GM19467 (cell line): ENCODE data around the gene HMSD.
A peak's percentile ranks its signal among the peaks of the same experiment; 100 is the strongest.
"Not testable (repeated sequence)": the region's sequence is repeated elsewhere in the genome, so short reads cannot be mapped to it uniquely, and the experiment has no call there.

ENCODE experiments used
- ATAC-seq: cut with Tn5 transposase; IDR thresholded peaks from one replicate; pipeline ENCODE4 v1.9.1; 2021; ENCODE audit warnings: mild to moderate bottlenecking, moderate library complexity; ENCODE audit not compliant: unreplicated experiment

Gene HMSD, protein sequence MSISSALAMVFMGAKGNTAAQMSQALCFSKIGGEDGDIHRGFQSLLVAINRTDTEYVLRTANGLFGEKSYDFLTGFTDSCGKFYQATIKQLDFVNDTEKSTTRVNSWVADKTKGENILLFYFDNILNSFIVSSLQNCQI

GRCh38 chr18:63949068-63949737, at the start of gene HMSD:
Gene HMSD, plus strand, starts transcription at chr18:63949301. Its CDS starts 4,155 bp downstream, at chr18:63953456.
- ATAC-seq: peak; percentile 92

GRCh38 chr18:63903851-63904570, 45.1 kb upstream of the HMSD start:
- no peak for ATAC-seq

- no peak for ATAC-seq
These were observed 44.4 kb upstream of the HMSD start for GRCh38 chr18:63904694-63905093.

DNA sequence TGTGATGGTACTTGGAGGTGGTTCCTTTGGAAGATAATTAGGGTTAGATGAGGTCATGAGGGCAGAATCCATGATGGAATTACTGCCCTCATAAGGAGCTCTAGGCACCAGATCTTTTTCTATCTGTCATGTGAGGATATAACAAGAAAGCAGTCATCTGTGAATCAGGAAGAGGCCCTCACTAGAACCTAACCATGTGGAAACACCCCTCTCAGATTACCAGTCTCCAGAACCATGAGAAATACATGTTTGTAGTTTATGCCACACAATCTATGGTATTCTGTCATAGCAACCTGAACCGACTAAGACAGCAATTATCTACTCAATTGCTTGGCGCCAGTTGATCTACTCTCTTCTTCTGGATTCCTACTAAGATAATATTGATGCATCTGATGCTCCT, 43.7 kb upstream of the HMSD start:
- ATAC-seq: no peak

- no peak for ATAC-seq
These were observed 43.0 kb upstream of the HMSD start for GRCh38 chr18:63906056-63906455.

DNA sequence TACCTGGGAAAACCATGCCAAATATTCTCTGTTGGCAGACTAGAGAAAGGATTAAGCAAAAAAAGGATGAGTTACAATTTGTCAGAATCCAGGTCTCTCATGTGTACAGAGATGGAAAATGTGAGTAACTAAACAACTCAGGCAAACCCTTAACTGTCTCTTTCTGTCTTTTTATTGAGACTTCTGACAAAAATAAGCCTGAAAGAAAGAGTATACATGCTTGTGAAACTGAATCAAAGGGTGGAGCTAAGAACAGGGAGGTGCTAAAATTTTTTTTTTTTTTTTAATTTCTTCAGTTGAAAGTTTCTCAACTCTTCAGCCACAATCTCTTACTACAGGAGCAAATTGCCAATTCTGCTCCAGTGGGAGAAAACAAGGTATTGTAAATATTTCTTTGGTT, 41.4 kb upstream of the HMSD start, which contains the start of gene SERPINB10:
SERPINB10 (plus strand) TSS at position 295 of the 400 bp plus-strand sequence. CDS start 7,553 bp downstream, outside the sequence.
- ATAC-seq: peak; percentile 52

DNA sequence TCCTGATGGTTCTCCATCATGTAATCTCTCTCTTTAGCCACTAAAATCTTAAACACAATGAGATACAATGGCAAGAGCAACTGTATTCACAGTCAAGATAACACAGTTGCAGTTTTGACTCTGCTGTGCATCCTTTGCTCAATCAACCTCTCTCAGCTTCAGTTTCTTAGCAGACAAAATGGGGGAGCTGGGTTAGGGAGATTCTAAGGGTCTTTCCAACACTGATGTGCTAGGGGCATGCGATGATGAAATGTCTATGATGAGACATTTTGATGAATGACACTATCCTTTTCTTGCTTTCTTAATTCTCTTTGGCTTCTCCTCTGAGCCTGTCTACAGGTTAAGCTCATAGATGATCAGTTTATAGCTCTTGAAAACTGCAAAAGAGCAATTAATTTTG, 40.2 kb upstream of the HMSD start:
- no peak for ATAC-seq

DNA sequence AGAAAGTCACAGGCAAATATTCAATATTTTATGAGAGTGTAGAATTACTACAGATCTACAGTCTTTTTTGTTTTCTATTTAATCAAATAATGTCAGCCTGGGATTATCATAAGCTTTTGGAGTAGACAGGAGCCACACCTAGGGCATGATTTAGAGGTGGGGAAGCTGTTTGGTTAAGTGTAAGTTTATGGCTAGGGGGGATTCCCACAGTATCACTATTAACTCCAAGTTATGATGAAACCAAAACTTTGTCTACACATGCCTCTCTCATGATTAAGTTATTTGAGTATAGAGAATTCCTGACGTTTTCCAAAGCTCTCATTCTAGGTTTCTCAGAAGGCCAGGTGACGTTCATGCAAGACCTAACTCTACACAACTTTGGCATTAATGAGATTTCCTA, 39.2 kb upstream of the HMSD start:
- peak; percentile 55 for ATAC-seq

GRCh38 chr18:63917817-63918216, 31.3 kb upstream of the HMSD start:
- ATAC-seq: no peak

- no peak for ATAC-seq
These were observed 27.1 kb upstream of the HMSD start for GRCh38 chr18:63922049-63922448.

DNA sequence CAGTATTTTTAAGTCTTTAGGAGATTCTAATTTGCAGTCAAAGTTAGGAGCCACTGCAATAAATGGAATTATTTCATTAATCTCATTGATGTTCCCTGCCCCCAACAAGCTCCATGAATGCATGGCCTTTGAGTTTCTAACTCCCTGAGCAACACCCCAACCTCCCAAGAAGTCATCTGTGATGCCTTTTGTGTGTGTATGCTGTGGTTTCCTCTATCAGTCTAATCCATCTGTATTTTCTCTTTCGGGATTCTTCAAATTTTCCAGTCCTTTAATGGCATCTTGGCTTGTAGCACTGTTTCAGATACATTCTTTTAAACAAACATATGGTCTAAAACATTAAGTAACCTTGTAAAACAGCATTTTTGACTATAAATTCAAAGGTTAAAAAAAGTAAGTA, 24.6 kb upstream of the HMSD start:
- ATAC-seq: no peak

DNA sequence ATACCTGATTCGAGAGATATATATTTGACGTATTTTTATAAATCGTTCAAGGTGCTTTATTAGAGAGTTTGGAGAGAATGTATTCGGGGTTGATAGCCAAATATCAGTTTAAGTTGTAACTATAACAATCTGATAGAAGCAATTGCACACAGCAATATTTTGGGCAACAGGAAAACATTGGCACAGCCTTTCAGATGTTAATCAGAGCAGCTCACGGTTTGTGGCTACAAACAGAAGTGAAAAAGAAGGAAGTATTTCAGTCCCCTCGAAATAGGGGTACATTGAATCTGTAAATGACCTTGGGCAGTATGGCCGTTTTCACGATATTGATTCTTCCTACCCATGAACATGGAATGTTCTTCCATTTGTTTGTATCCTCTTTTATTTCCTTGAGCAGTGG, 20.8 kb upstream of the HMSD start:
- ATAC-seq: no peak

DNA sequence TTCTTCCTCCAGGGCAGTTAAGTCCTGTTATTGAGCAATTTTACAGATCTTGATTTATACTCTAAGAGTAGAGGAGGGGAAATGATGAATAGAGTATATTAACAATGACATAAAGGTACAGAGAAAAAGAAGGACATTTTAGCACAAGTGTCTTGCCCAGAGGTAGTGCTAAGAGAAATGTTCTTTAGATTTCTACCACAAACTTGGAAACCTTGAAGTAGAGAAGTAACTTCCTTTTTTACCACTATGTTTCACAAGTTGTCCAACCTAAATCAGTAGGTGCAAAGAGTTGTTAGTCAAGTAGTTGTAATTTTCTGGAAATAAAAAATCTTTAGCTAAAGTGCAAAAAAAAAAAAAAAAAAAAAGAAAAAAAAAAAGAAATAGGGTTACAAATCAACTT, 19.7 kb upstream of the HMSD start:
- ATAC-seq: not testable (repeated sequence)

- no peak for ATAC-seq
These were observed 18.2 kb upstream of the HMSD start for GRCh38 chr18:63930773-63931354.

DNA sequence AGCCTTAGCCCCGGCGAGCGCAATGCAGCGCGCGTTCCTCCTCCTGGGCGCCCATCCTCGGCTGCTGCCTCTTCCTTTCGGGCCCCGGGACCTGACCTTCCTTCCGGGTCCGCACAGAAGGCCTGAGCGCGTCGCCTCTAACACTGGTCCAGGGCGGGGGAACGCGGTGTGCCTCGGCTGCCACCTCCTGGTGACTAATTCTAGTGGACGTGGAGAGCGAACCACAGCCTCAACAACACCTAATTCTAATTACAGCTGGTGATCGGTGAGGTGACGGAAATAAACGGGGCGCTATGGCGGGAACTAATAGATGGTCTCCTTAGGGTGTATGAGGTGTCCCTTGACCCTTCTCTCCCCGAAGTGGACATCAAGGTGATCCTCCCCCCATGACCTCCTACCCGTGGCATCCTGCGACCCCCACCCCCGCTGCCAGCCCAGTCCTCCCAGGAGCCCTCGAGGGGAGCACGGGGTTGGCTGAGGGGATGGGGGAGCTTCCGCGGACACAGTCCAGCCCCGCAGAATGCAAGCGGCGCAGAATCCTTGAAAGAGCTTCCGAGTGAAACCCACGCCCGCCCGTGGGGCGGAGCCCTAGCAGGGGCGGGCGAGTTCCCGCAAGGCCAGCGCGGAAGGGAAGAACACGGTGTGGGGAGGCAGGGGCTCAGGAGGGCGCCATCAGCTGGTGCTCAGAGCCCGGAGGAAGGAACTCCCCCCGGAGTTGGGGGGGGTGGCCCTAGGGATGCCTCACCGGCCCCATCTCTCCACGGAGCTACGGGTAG, 12.8 kb upstream of the HMSD start:
- peak; percentile 99 for ATAC-seq

- no peak for ATAC-seq
These were observed 12.1 kb upstream of the HMSD start for GRCh38 chr18:63936932-63937393.

GRCh38 chr18:63940008-63940407, 9.1 kb upstream of the HMSD start:
- no peak for ATAC-seq

GRCh38 chr18:63940543-63941050, 8.5 kb upstream of the HMSD start:
- ATAC-seq: not testable (repeated sequence)

DNA sequence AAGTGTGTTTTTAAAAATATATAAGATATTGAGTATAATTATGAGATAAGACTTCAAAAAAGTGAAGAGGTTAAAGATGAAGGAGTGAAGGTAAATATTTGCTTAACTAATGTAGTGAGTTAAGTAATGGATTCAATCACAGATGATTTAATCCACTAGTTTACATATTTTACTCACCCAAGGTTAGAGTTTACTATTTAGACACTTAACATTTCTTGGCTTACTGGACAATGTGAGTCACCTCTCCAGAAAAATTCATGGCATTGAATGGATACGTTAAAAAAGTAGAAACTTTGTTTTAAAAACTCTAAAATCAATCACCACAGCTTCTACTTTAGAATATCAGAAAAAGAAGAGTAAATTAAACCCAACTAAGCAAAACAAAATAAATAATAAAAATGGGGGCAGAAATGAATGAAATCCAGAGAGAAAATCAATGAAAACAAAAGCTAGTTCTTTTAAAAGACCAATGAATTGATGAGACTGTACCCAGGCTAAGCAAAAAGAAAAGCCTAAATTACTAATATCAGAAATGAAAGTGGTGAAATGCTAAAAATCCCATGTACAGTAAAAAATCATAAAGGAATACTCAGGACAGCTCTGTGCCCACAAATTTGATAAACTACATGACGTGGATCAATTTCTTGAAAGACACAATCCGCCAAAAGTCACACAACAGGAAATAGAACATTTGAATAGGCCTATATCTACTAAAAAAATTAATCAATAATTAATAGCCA, 1.9 kb upstream of the HMSD start:
- ATAC-seq: no peak

GRCh38 chr18:63951302-63951705, 2.2 kb downstream of the HMSD start:
- peak; percentile 39 for ATAC-seq
